NCI-H2171 (cell line): ENCODE results near the gene DAP.
"Not testable (repeated sequence)": the region's sequence is repeated elsewhere in the genome, so short reads cannot be mapped to it uniquely, and the experiment has no call there.

Source experiments
- DNase-seq: peaks from one replicate; lab custom pipeline; 2025; lab: John Stamatoyannopoulos, UW

Gene DAP

GRCh38 chr5:10672146-10673016, 88.7 kb downstream of the DAP start:
- DNase-seq = no peak

GRCh38 chr5:10671041-10672008, 89.7 kb downstream of the DAP start:
- no peak for DNase-seq

- no peak for DNase-seq
These were observed 91.1 kb downstream of the DAP start for GRCh38 chr5:10669983-10670382.

- DNase-seq = no peak
These were observed 92.3 kb downstream of the DAP start for GRCh38 chr5:10668697-10669096.

GRCh38 chr5:10667431-10668057, 93.5 kb downstream of the DAP start:
- DNase-seq = no peak

- no peak for DNase-seq
These were observed 94.3 kb downstream of the DAP start for GRCh38 chr5:10666531-10667299.

- DNase-seq = no peak
These were observed 95.2 kb downstream of the DAP start for GRCh38 chr5:10665799-10666198.

- DNase-seq = not testable (repeated sequence)
These were observed 96.8 kb downstream of the DAP start for GRCh38 chr5:10664180-10664769.

GRCh38 chr5:10663489-10664179, 97.4 kb downstream of the DAP start:
- DNase-seq = peak; percentile 29

GRCh38 chr5:10662661-10663488, 98.2 kb downstream of the DAP start:
- no peak for DNase-seq

- DNase-seq = no peak
These were observed 99.0 kb downstream of the DAP start for GRCh38 chr5:10662083-10662482.

- DNase-seq = no peak
These were observed 99.6 kb downstream of the DAP start for GRCh38 chr5:10661401-10661800.

- DNase-seq = no peak
These were observed 100.2 kb downstream of the DAP start for GRCh38 chr5:10660720-10661387.

- no peak for DNase-seq
These were observed 100.9 kb downstream of the DAP start for GRCh38 chr5:10660135-10660534.

GRCh38 chr5:10658265-10658664, 102.8 kb downstream of the DAP start:
- DNase-seq = no peak

GRCh38 chr5:10655972-10656830, 104.8 kb downstream of the DAP start:
- DNase-seq = no peak

- peak; percentile 55 for DNase-seq
These were observed 105.7 kb downstream of the DAP start for GRCh38 chr5:10655161-10655971.
